ENCODE results near the gene SNED1. TPM values are rescaled to one million over a fixed set of nuclear protein-coding genes. Genes with fewer than 3 reads are reported as not detected.

The SNED1 gene
- total RNA-seq, 3 donors from 2014 or later, result 27.1 to 46.9 (median 35.2) TPM

- H3K36me3 ChIP-seq, result no peaks in the 10 kb centered on the region
- DNase-seq (ENCODE audit: low spot score in 2 of 2), result no peak
- TF ChIP-seq CTCF (IDR thresholded peaks at IDR 0.05), result no peak
- no peak for TF ChIP-seq POLR2AphosphoS5 (IDR thresholded peaks at IDR 0.05)
- TF ChIP-seq POLR2A (IDR thresholded peaks at IDR 0.05), result no peak
Observed at GRCh38 chr2:241138471-241138870, 140.1 kb downstream of the SNED1 start.

GRCh38 chr2:241139531-241140444 is 141.4 kb downstream of the SNED1 start:
- no peaks in the 10 kb centered on the region for H3K27me3 ChIP-seq
- no peaks in the 10 kb centered on the region for H3K9me3 ChIP-seq
- DNase-seq (ENCODE audit: low spot score in 2 of 2), result no peak
- H3K27ac ChIP-seq, result no peak overlapping the region
- intact Hi-C loops (cut with DNase I; ENCODE audit: low total_unique reads), result no loop called here
- no peak overlapping the region for H3K4me3 ChIP-seq
- H3K4me1 ChIP-seq, result no peaks in the 10 kb centered on the region
- TF ChIP-seq CTCF (IDR thresholded peaks at IDR 0.05) (no peak), POLR2AphosphoS5 (IDR thresholded peaks at IDR 0.05) (no peak), POLR2A (IDR thresholded peaks at IDR 0.05) (no peak)
- no peaks in the 10 kb centered on the region for H3K36me3 ChIP-seq

More at GRCh38 chr2:241138471-241138870, 140.1 kb downstream of the SNED1 start:
- Histone ChIP-seq H3K4me1 (no peaks in the 10 kb centered on the region), H3K27ac (no peak overlapping the region), H3K4me3 (no peak overlapping the region), H3K9me3 (no peaks in the 10 kb centered on the region), H3K27me3 (no peaks in the 10 kb centered on the region)
- intact Hi-C loops (cut with DNase I; ENCODE audit: low total_unique reads), result no loop called here

GRCh38 chr2:241140445-241140840 is 142.0 kb downstream of the SNED1 start:
- Histone ChIP-seq H3K9me3 (no peaks in the 10 kb centered on the region), H3K27me3 (no peaks in the 10 kb centered on the region), H3K4me3 (no peak overlapping the region), H3K27ac (no peak overlapping the region), H3K36me3 (no peaks in the 10 kb centered on the region), H3K4me1 (no peaks in the 10 kb centered on the region)
- no peak for DNase-seq (ENCODE audit: low spot score in 2 of 2)
- intact Hi-C loops (cut with DNase I; ENCODE audit: low total_unique reads), result no loop called here
- no peak for TF ChIP-seq POLR2AphosphoS5 (IDR thresholded peaks at IDR 0.05)

GRCh38 chr2:241141214-241141770 is 142.9 kb downstream of the SNED1 start:
- Histone ChIP-seq H3K27ac (no peak overlapping the region), H3K9me3 (no peaks in the 10 kb centered on the region), H3K27me3 (no peaks in the 10 kb centered on the region), H3K4me3 (no peak overlapping the region), H3K36me3 (no peaks in the 10 kb centered on the region), H3K4me1 (no peaks in the 10 kb centered on the region)
- no peak for DNase-seq (ENCODE audit: low spot score in 2 of 2)
- intact Hi-C loops (cut with DNase I; ENCODE audit: low total_unique reads), result no loop called here
- TF ChIP-seq CTCF (IDR thresholded peaks at IDR 0.05) (no peak), POLR2AphosphoS5 (IDR thresholded peaks at IDR 0.05) (no peak), POLR2A (IDR thresholded peaks at IDR 0.05) (no peak)

- no peaks in the 10 kb centered on the region for H3K9me3 ChIP-seq
- H3K27me3 ChIP-seq, result no peaks in the 10 kb centered on the region
- H3K4me3 ChIP-seq, result no peak overlapping the region
- H3K27ac ChIP-seq, result no peak overlapping the region
- H3K4me1 ChIP-seq, result no peaks in the 10 kb centered on the region
- intact Hi-C loops (cut with DNase I; ENCODE audit: low total_unique reads), result no loop called here
- no peak for DNase-seq (ENCODE audit: low spot score in 2 of 2)
- H3K36me3 ChIP-seq, result no peaks in the 10 kb centered on the region
- no peak for TF ChIP-seq POLR2AphosphoS5 (IDR thresholded peaks at IDR 0.05)
- no peak for TF ChIP-seq POLR2A (IDR thresholded peaks at IDR 0.05)
- TF ChIP-seq CTCF (IDR thresholded peaks at IDR 0.05), result no peak
Observed at GRCh38 chr2:241142063-241142462, 143.6 kb downstream of the SNED1 start.

All from breast epithelium (tissue), 4 donors.